Left ventricle myocardium inferior (tissue), 1 donor: Measurements from ENCODE around the gene GHRHR. TPM values are rescaled to one million over a fixed set of nuclear protein-coding genes. Genes with fewer than 3 reads are reported as not detected.

Source experiments
- DNase-seq: peaks from one replicate; pipeline ENCODE4 v3.0.0-alpha.2; 2020
- H3K27ac ChIP-seq: fragments of 200-600 bp; replicated peaks from 2 replicates; pipeline ENCODE4 v1.8.0; 2021
- H3K27me3 ChIP-seq: fragments of 200-600 bp; 2 replicates; pipeline ENCODE4 v1.8.0; 2021; ENCODE audit warnings: low read depth
- H3K36me3 ChIP-seq: fragments of 200-600 bp; 2 replicates; pipeline ENCODE4 v1.8.0; 2021
- H3K4me1 ChIP-seq: fragments of 200-600 bp; 2 replicates; pipeline ENCODE4 v1.8.0; 2021
- H3K4me3 ChIP-seq: fragments of 200-600 bp; 2 replicates; pipeline ENCODE4 v1.8.0; 2021; ENCODE audit warnings: mild to moderate bottlenecking, moderate library complexity
- H3K9me3 ChIP-seq: fragments of 200-600 bp; replicated peaks from 2 replicates; pipeline ENCODE4 v1.8.0; 2021
- CTCF ChIP-seq: fragments of 200-600 bp; IDR thresholded peaks from 2 replicates; pipeline ENCODE4 v1.8.0; 2021; ENCODE audit warnings: antibody characterized with exemption, mild to moderate bottlenecking, borderline replicate concordance
- intact Hi-C: fragments of 100-400 bp; cut with micrococcal nuclease; formaldehyde crosslinking; loops from one replicate; pipeline ENCODE4 v1.11.0; 2022
- total RNA-seq: library from RNA; stranded (reverse); fragmentation: NEBNext Ultra II Directional; extraction: Animal tissue kit (Norgen Biotek cat#: 25700); gene quantifications from one replicate; pipeline ENCODE4 v1.2.1, GENCODE V29; 2021
- donor health status: DM: no; HTN: yes; CAD: no; lungs with severe emphysema.

The GHRHR gene
- total RNA-seq, 1 donor from 2014 or later: not detected

- H3K27ac ChIP-seq: peak overlapping the region; percentile 33
- peak; percentile 72 for DNase-seq
- H3K27me3 ChIP-seq: peaks cover 7% of the 10 kb centered on the region
- H3K9me3 ChIP-seq: no peaks in the 10 kb centered on the region
- no peaks in the 10 kb centered on the region for H3K4me1 ChIP-seq
- no peaks in the 10 kb centered on the region for H3K36me3 ChIP-seq
- no peak for TF ChIP-seq CTCF
- H3K4me3 ChIP-seq: no peak overlapping the region
- intact Hi-C loops: no loop called here
Observed at GRCh38 chr7:30996256-30996655, 32.5 kb downstream of the GHRHR start.

GRCh38 chr7:30996883-30997282 lies 33.1 kb downstream of the GHRHR start:
- DNase-seq: no peak
- Histone ChIP-seq H3K27ac (peak overlapping the region; percentile 33), H3K36me3 (no peaks in the 10 kb centered on the region), H3K27me3 (peaks cover 12% of the 10 kb centered on the region), H3K4me3 (no peak overlapping the region), H3K4me1 (no peaks in the 10 kb centered on the region), H3K9me3 (no peaks in the 10 kb centered on the region)
- intact Hi-C loops: no loop called here
- no peak for TF ChIP-seq CTCF

GRCh38 chr7:30997316-30997715 lies 33.6 kb downstream of the GHRHR start:
- Histone ChIP-seq H3K27me3 (peaks cover 12% of the 10 kb centered on the region), H3K36me3 (no peaks in the 10 kb centered on the region), H3K4me1 (no peaks in the 10 kb centered on the region), H3K27ac (peak overlapping the region; percentile 62), H3K9me3 (no peaks in the 10 kb centered on the region), H3K4me3 (no peak overlapping the region)
- intact Hi-C loops: no loop called here
- TF ChIP-seq CTCF: no peak
- no peak for DNase-seq

GRCh38 chr7:30998180-30998579 lies 34.4 kb downstream of the GHRHR start:
- no peaks in the 10 kb centered on the region for H3K4me1 ChIP-seq
- H3K27ac ChIP-seq: peak overlapping the region; percentile 62
- peaks cover 6% of the 10 kb centered on the region for H3K9me3 ChIP-seq
- intact Hi-C loops: no loop called here
- TF ChIP-seq CTCF: no peak
- H3K36me3 ChIP-seq: no peaks in the 10 kb centered on the region
- H3K4me3 ChIP-seq: no peak overlapping the region
- peak; percentile 53 for DNase-seq
- H3K27me3 ChIP-seq: peaks cover 12% of the 10 kb centered on the region

GRCh38 chr7:31000161-31000693 lies 36.5 kb downstream of the GHRHR start:
- Histone ChIP-seq H3K9me3 (peaks cover 17% of the 10 kb centered on the region), H3K4me1 (no peaks in the 10 kb centered on the region), H3K36me3 (no peaks in the 10 kb centered on the region), H3K27ac (peak overlapping the region; percentile 61), H3K4me3 (no peak overlapping the region), H3K27me3 (peaks cover 15% of the 10 kb centered on the region)
- DNase-seq: no peak
- intact Hi-C loops: no loop called here
- no peak for TF ChIP-seq CTCF
